Smooth muscle cell (in vitro differentiated cells): ENCODE data around the gene PGP. TPM values are rescaled to one million over a fixed set of nuclear protein-coding genes. Genes with fewer than 3 reads are reported as not detected.

Experiments
- DNase-seq: peaks from one replicate; lab custom pipeline; 2025; ENCODE audit not compliant: unreplicated experiment; lab: John Stamatoyannopoulos, UW
- H2AFZ ChIP-seq: fragments of 200-600 bp; sonication (generic); 2 replicates; pipeline ENCODE4 v1.6.0; 2016; ENCODE audit warnings: antibody characterized with exemption, low read depth, mild to moderate bottlenecking
- H3F3A ChIP-seq: fragments of 200-600 bp; sonication (generic); 2 replicates; pipeline ENCODE4 v1.6.0; 2017; ENCODE audit warnings: antibody characterized with exemption, low read depth
- H3K27ac ChIP-seq: fragments of 200-600 bp; sonication (generic); 2 replicates; pipeline ENCODE4 v1.5.1; 2016; ENCODE audit warnings: low read depth, mild to moderate bottlenecking
- H3K27me3 ChIP-seq: fragments of 200-600 bp; sonication (generic); 2 replicates; pipeline ENCODE4 v1.6.1; 2016; ENCODE audit warnings: low read depth, mild to moderate bottlenecking
- H3K36me3 ChIP-seq: fragments of 200-600 bp; sonication (generic); 2 replicates; pipeline ENCODE4 v1.5.1; 2016; ENCODE audit warnings: low read depth
- H3K4me1 ChIP-seq: fragments of 200-600 bp; sonication (generic); 2 replicates; pipeline ENCODE4 v1.5.1; 2016; ENCODE audit warnings: low read depth
- H3K4me2 ChIP-seq: fragments of 200-600 bp; sonication (generic); 2 replicates; pipeline ENCODE4 v1.6.0; 2016; ENCODE audit warnings: mild to moderate bottlenecking
- H3K4me3 ChIP-seq: fragments of 200-600 bp; sonication (generic); 2 replicates; pipeline ENCODE4 v1.5.1; 2016; ENCODE audit warnings: mild to moderate bottlenecking
- H3K79me2 ChIP-seq: fragments of 200-600 bp; sonication (generic); 2 replicates; pipeline ENCODE4 v1.6.0; 2016; ENCODE audit warnings: low read depth, mild to moderate bottlenecking
- H3K9ac ChIP-seq: fragments of 200-600 bp; sonication (generic); 2 replicates; pipeline ENCODE4 v1.6.0; 2016; ENCODE audit warnings: low read depth
- H3K9me3 ChIP-seq: fragments of 200-600 bp; sonication (generic); replicated peaks from 2 replicates; pipeline ENCODE4 v1.5.1; 2016; ENCODE audit warnings: low read depth
- H4K20me1 ChIP-seq: fragments of 200-600 bp; sonication (generic); 2 replicates; pipeline ENCODE4 v1.6.0; 2016; ENCODE audit warnings: low read depth
- WGBS: methylation state at CpG from one replicate; pipeline ENCODE4 v1.1.7; 2016; ENCODE audit warnings: low lambda C conversion rate; 5-methylcytosine and 5-hydroxymethylcytosine counted together
- polyA plus RNA-seq: library from polyadenylated mRNA; unstranded; fragments of >200 nt; fragmentation: Nextera tagmentation; extraction: Ambion mirVana; gene quantifications from 2 replicates; pipeline ENCODE4 v1.2.1, GENCODE V29; 2016
- total RNA-seq: library from RNA; depleted of rRNA; stranded (reverse); fragments of >200 nt; gene quantifications from 2 replicates; pipeline ENCODE4 v1.2.3, GENCODE V29; 2014
- TF ChIP-seq, protein P1 (sequence below): fragments of 200-600 bp; sonication (generic); IDR thresholded peaks from 2 replicates; pipeline ENCODE4 v1.5.1; 2017; ENCODE audit warnings: borderline replicate concordance, mild to moderate bottlenecking, antibody characterized with exemption; ENCODE audit not compliant: insufficient read depth, poor library complexity, severe bottlenecking

The PGP gene
- total and polyA plus RNA-seq, 2 experiments from 2014 or later = 21.6 to 30.1 TPM

DNA sequence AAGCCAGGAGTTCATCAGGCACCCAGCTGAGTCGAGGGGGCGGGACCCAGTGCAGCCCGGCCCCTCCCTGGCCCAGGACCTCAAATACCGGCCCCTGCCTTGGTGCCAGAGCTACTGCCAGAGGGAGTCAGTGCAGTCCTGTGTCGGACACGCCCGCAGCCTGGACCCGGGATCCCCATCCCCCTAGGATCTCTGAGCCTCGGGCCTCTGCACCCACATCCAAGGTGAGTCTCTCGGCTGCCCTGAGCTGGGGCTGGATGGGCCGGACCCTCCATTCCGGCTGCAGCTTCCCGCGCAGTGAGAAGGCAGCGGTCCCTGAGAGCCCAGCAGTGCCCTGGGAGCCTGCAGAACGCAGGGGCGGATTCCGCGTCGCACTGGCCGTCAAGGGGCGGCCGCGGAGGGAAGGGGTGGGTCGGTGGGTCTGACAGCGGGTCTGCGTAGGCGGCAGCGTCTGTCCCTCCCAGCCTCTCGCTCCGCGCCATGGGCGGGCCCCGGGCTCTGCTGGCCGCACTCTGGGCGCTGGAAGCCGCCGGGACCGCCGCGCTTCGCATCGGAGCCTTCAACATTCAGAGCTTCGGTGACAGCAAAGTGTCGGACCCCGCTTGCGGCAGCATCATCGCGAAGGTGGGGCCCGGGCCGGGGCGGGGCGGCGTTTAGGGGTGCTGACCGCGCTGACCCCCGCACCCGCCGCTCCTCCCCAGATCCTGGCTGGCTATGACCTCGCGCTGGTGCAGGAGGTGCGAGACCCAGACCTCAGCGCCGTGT is 21.9 kb upstream of the PGP start, which contains the start of gene DNASE1L2:
TSS of gene DNASE1L2 (plus strand) at position 108 of the 765 bp plus-strand sequence. CDS start at position 481, 373 bp downstream.
- H4K20me1 ChIP-seq = peaks cover 41% of the 10 kb centered on the region
- H3K36me3 ChIP-seq = no peaks in the 10 kb centered on the region
- H3F3A ChIP-seq = peaks cover 7% of the 10 kb centered on the region
- no peak for DNase-seq
- H2AFZ ChIP-seq = no peak within 1 kb of the TSS
- TF ChIP-seq, protein P1, sequence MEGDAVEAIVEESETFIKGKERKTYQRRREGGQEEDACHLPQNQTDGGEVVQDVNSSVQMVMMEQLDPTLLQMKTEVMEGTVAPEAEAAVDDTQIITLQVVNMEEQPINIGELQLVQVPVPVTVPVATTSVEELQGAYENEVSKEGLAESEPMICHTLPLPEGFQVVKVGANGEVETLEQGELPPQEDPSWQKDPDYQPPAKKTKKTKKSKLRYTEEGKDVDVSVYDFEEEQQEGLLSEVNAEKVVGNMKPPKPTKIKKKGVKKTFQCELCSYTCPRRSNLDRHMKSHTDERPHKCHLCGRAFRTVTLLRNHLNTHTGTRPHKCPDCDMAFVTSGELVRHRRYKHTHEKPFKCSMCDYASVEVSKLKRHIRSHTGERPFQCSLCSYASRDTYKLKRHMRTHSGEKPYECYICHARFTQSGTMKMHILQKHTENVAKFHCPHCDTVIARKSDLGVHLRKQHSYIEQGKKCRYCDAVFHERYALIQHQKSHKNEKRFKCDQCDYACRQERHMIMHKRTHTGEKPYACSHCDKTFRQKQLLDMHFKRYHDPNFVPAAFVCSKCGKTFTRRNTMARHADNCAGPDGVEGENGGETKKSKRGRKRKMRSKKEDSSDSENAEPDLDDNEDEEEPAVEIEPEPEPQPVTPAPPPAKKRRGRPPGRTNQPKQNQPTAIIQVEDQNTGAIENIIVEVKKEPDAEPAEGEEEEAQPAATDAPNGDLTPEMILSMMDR = no peak
- H3K9me3 ChIP-seq = no peaks in the 10 kb centered on the region
- peaks cover 17% of the 10 kb centered on the region for H3K4me1 ChIP-seq
- H3K27ac ChIP-seq = no peak within 1 kb of the TSS
- H3K4me2 ChIP-seq = peak within 1 kb of the TSS; percentile 93
- 9% methylated on average over 53 of the region's 64 CpGs for WGBS
- H3K9ac ChIP-seq = no peak within 1 kb of the TSS
- H3K4me3 ChIP-seq = peak within 1 kb of the TSS; percentile 42
- H3K27me3 ChIP-seq = peaks cover 23% of the 10 kb centered on the region
- no peaks in the 10 kb centered on the region for H3K79me2 ChIP-seq

DNA sequence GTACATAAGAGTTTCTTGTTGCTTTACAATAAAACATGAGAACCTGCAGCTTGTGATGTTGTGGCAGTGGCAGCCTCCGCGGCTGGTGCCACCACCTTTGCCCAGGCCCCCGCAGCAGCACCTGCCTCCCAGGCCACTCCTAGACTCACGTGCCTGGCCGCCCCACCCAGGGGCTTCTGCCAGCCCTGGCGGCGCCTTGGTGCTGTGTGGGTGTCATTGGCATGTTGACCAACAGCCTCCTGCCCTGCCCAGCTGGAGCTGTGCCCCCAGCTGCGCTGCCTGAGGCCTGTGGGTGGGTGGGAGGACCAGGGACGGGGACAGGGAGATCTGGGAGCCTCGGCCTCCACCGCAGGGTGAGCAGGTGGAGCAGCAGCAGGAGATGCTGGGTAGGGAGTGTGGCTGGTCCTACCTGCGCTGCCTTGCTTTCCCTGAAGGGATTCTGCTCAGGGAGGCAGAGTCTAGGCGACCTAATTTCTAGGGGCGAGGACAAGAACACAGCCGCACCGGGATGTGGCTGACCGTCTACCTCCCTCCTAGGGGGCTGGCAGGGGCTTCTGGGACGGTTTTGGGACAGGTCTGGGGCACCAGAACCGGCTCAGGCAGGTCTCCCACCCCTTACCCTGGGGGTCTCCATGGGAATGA is 21.2 kb upstream of the PGP start:
- H3F3A ChIP-seq = peaks cover 7% of the 10 kb centered on the region
- no peak overlapping the region for H2AFZ ChIP-seq
- 83% methylated on average over 19 of the region's 19 CpGs for WGBS
- H3K4me3 ChIP-seq = no peak overlapping the region
- TF ChIP-seq, protein P1 = no peak
- H3K36me3 ChIP-seq = no peaks in the 10 kb centered on the region
- no peak for DNase-seq
- H3K4me1 ChIP-seq = peaks cover 17% of the 10 kb centered on the region
- H3K4me2 ChIP-seq = peak overlapping the region; percentile 93
- H3K27ac ChIP-seq = no peak overlapping the region
- no peaks in the 10 kb centered on the region for H3K9me3 ChIP-seq
- H4K20me1 ChIP-seq = peaks cover 48% of the 10 kb centered on the region
- no peak overlapping the region for H3K9ac ChIP-seq
- no peaks in the 10 kb centered on the region for H3K79me2 ChIP-seq
- H3K27me3 ChIP-seq = peaks cover 23% of the 10 kb centered on the region

DNA sequence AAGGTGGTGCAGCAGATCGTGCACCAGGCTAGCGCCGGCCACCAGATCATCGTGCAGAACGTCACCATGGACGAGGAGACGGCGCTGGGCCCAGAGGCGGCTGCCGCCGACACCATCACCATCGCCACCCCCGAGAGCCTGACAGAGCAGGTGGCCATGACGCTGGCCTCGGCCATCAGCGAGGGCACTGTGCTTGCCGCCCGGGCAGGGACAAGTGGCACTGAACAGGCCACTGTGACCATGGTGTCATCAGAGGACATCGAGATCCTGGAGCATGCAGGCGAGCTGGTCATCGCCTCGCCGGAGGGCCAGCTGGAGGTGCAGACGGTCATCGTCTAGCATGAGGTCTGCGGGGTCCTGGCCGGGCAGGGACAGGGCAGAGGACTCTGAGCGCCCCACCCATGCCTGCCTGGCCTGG is 20.6 kb upstream of the PGP start:
- no peaks in the 10 kb centered on the region for H3K36me3 ChIP-seq
- H3K79me2 ChIP-seq = no peaks in the 10 kb centered on the region
- H3K4me1 ChIP-seq = peaks cover 17% of the 10 kb centered on the region
- peaks cover 53% of the 10 kb centered on the region for H4K20me1 ChIP-seq
- no peak overlapping the region for H3K4me2 ChIP-seq
- no peak for DNase-seq
- H2AFZ ChIP-seq = no peak overlapping the region
- TF ChIP-seq, protein P1 = no peak
- no peaks in the 10 kb centered on the region for H3K9me3 ChIP-seq
- peaks cover 23% of the 10 kb centered on the region for H3K27me3 ChIP-seq
- peaks cover 7% of the 10 kb centered on the region for H3F3A ChIP-seq
- H3K27ac ChIP-seq = no peak overlapping the region
- H3K9ac ChIP-seq = no peak overlapping the region
- no peak overlapping the region for H3K4me3 ChIP-seq
- 98% methylated on average over 28 of the region's 28 CpGs for WGBS
